ENCODE measurements around the gene LNX2.

The LNX2 gene

GRCh38 chr13:27643334-27644132, 23.2 kb upstream of the LNX2 start:
- peak overlapping the region in 3 of 11 experiments; percentile 3 to 42 (median 21); a peak in 6 of 22 replicates for H3K9ac ChIP-seq
- peaks cover 5 to 71% (median 38%) of the 10 kb centered on the region in 11 experiments; a peak in 17 of 22 replicates for H4K20me1 ChIP-seq
- peaks cover 27 to 53% (median 43%) of the 10 kb centered on the region in 11 experiments for H3K36me3 ChIP-seq
- no peak overlapping the region; a peak in 1 of 20 replicates for H3K4me3 ChIP-seq
- peaks cover 6 to 33% (median 23%) of the 10 kb centered on the region in 11 experiments for H3K9me3 ChIP-seq (replicated peaks in 1 of 11)
- peak overlapping the region; percentile 25 to 71 (median 58); a peak in 21 of 22 replicates for H3K4me2 ChIP-seq
- peaks cover 27 to 44% (median 39%) of the 10 kb centered on the region in 10 experiments for H3K4me1 ChIP-seq
- no peaks in the 10 kb centered on the region for H3K27me3 ChIP-seq
- TF ChIP-seq Cebpa-rat (IDR thresholded peaks at IDR 0.05), result no peak
- H3K27ac ChIP-seq, result peak overlapping the region in 8 of 11 experiments; percentile 5 to 70 (median 41); a peak in 12 of 22 replicates

- peak overlapping the region in 9 of 11 experiments; percentile 13 to 71 (median 58); a peak in 15 of 22 replicates for H3K4me2 ChIP-seq
- no peak for TF ChIP-seq Cebpa-rat (IDR thresholded peaks at IDR 0.05)
- peaks cover 18 to 88% (median 52%) of the 10 kb centered on the region in 11 experiments; a peak in 18 of 22 replicates for H4K20me1 ChIP-seq
- H3K27me3 ChIP-seq, result no peaks in the 10 kb centered on the region
- H3K36me3 ChIP-seq, result peaks cover 19 to 49% (median 38%) of the 10 kb centered on the region in 11 experiments; a peak in 21 of 22 replicates
- no peak overlapping the region for H3K4me3 ChIP-seq
- H3K9me3 ChIP-seq (replicated peaks in 1 of 11), result peaks cover 0 to 18% (median 12%) of the 10 kb centered on the region in 11 experiments; a peak in 13 of 22 replicates
- H3K9ac ChIP-seq, result no peak overlapping the region
- H3K4me1 ChIP-seq, result peaks cover 27 to 52% (median 42%) of the 10 kb centered on the region in 10 experiments
- peak overlapping the region in 3 of 11 experiments; percentile 58 to 70 (median 65); a peak in 4 of 22 replicates for H3K27ac ChIP-seq
These were observed 21.6 kb upstream of the LNX2 start for GRCh38 chr13:27641711-27642502.

- H3K27me3 ChIP-seq, result no peaks in the 10 kb centered on the region
- no peak for TF ChIP-seq Cebpa-rat (IDR thresholded peaks at IDR 0.05)
- H3K4me1 ChIP-seq, result peaks cover 29 to 56% (median 39%) of the 10 kb centered on the region in 10 experiments
- no peak overlapping the region for H3K4me3 ChIP-seq
- no peaks in the 10 kb centered on the region for H3K9me3 ChIP-seq (replicated peaks in 1 of 11)
- H3K9ac ChIP-seq, result no peak overlapping the region
- peaks cover 12 to 40% (median 32%) of the 10 kb centered on the region in 11 experiments; a peak in 21 of 22 replicates for H3K36me3 ChIP-seq
- no peak overlapping the region; a peak in 1 of 22 replicates for H3K4me2 ChIP-seq
- peaks cover 35 to 96% (median 70%) of the 10 kb centered on the region in 11 experiments; a peak in 19 of 22 replicates for H4K20me1 ChIP-seq
- no peak overlapping the region for H3K27ac ChIP-seq
These were observed 18.9 kb upstream of the LNX2 start for GRCh38 chr13:27639186-27639585.

GRCh38 chr13:27638521-27638920, 18.2 kb upstream of the LNX2 start:
- Histone ChIP-seq H3K9me3 (replicated peaks in 1 of 11) (no peaks in the 10 kb centered on the region), H3K27me3 (no peaks in the 10 kb centered on the region), H3K36me3 (peaks cover 17 to 46% (median 36%) of the 10 kb centered on the region in 11 experiments; a peak in 21 of 22 replicates), H3K27ac (no peak overlapping the region), H3K4me2 (peak overlapping the region in 1 of 11 experiments; percentile 5; a peak in 1 of 22 replicates), H3K4me1 (peaks cover 22 to 52% (median 33%) of the 10 kb centered on the region in 10 experiments), H4K20me1 (peaks cover 38 to 96% (median 71%) of the 10 kb centered on the region in 11 experiments; a peak in 20 of 22 replicates), H3K9ac (no peak overlapping the region), H3K4me3 (no peak overlapping the region)
- TF ChIP-seq Cebpa-rat (IDR thresholded peaks at IDR 0.05), result no peak

GRCh38 chr13:27638001-27638400, 17.7 kb upstream of the LNX2 start:
- Histone ChIP-seq H3K9ac (no peak overlapping the region), H3K4me1 (peaks cover 17 to 46% (median 27%) of the 10 kb centered on the region in 10 experiments), H3K4me3 (no peak overlapping the region), H3K27ac (no peak overlapping the region), H4K20me1 (peaks cover 43 to 96% (median 76%) of the 10 kb centered on the region in 11 experiments; a peak in 21 of 22 replicates), H3K9me3 (replicated peaks in 1 of 11) (no peaks in the 10 kb centered on the region), H3K4me2 (no peak overlapping the region), H3K36me3 (peaks cover 19 to 52% (median 41%) of the 10 kb centered on the region in 11 experiments; a peak in 21 of 22 replicates), H3K27me3 (no peaks in the 10 kb centered on the region)
- no peak for TF ChIP-seq Cebpa-rat (IDR thresholded peaks at IDR 0.05)

- Histone ChIP-seq H3K9ac (no peak overlapping the region), H3K4me1 (peaks cover 10 to 39% (median 20%) of the 10 kb centered on the region in 10 experiments), H3K27ac (no peak overlapping the region), H3K4me2 (0 out of 22 replicates have a peak overlapping the region, but pooled peaks of 4 of the 11 experiments have one; percentile 1 to 22 (median 4)), H4K20me1 (peaks cover 48 to 96% (median 76%) of the 10 kb centered on the region in 11 experiments; a peak in 21 of 22 replicates), H3K4me3 (no peak overlapping the region), H3K9me3 (replicated peaks in 1 of 11) (no peaks in the 10 kb centered on the region), H3K36me3 (peaks cover 27 to 59% (median 49%) of the 10 kb centered on the region in 11 experiments; a peak in 21 of 22 replicates), H3K27me3 (no peaks in the 10 kb centered on the region)
- no peak for TF ChIP-seq Cebpa-rat (IDR thresholded peaks at IDR 0.05)
These were observed 16.9 kb upstream of the LNX2 start for GRCh38 chr13:27637289-27637626.

GRCh38 chr13:27636589-27637288, 16.4 kb upstream of the LNX2 start:
- H4K20me1 ChIP-seq, result peaks cover 47 to 96% (median 76%) of the 10 kb centered on the region in 11 experiments; a peak in 21 of 22 replicates
- H3K4me3 ChIP-seq, result no peak overlapping the region

GRCh38 chr13:27635266-27635665, 14.9 kb upstream of the LNX2 start:
- Histone ChIP-seq H3K9me3 (replicated peaks in 1 of 11) (no peaks in the 10 kb centered on the region), H3K4me1 (peaks cover 0 to 37% (median 12%) of the 10 kb centered on the region in 10 experiments; a peak in 14 of 20 replicates), H3K27me3 (no peaks in the 10 kb centered on the region), H3K36me3 (peaks cover 41 to 77% (median 62%) of the 10 kb centered on the region in 11 experiments), H4K20me1 (peaks cover 59 to 98% (median 85%) of the 10 kb centered on the region in 11 experiments), H3K4me3 (no peak overlapping the region), H3K4me2 (no peak overlapping the region; a peak in 1 of 22 replicates), H3K27ac (peak overlapping the region in 2 of 11 experiments; percentile 39 to 53; a peak in 2 of 22 replicates), H3K9ac (no peak overlapping the region)
- TF ChIP-seq Cebpa-rat (IDR thresholded peaks at IDR 0.05), result no peak

More at GRCh38 chr13:27636589-27637288, 16.4 kb upstream of the LNX2 start:
- H3K9ac ChIP-seq, result no peak overlapping the region
- H3K4me1 ChIP-seq, result peaks cover 4 to 34% (median 15%) of the 10 kb centered on the region in 10 experiments; a peak in 19 of 20 replicates
- H3K27me3 ChIP-seq, result no peaks in the 10 kb centered on the region
- TF ChIP-seq Cebpa-rat (IDR thresholded peaks at IDR 0.05), result no peak
- peaks cover 32 to 64% (median 54%) of the 10 kb centered on the region in 11 experiments for H3K36me3 ChIP-seq
- no peak overlapping the region for H3K27ac ChIP-seq
- H3K4me2 ChIP-seq, result peak overlapping the region in 4 of 11 experiments; percentile 1 to 25 (median 4); a peak in 3 of 22 replicates
- no peaks in the 10 kb centered on the region for H3K9me3 ChIP-seq (replicated peaks in 1 of 11)
